HepG2 (cell line): ENCODE measurements around the gene ZNRF3. TPM values are rescaled to one million over a fixed set of nuclear protein-coding genes. Genes with fewer than 3 reads are reported as not detected.
A peak's percentile ranks its signal among the peaks of the same experiment; 100 is the strongest.

Experiments
- ARID5B ChIP-seq: IDR thresholded peaks from 2 replicates; pipeline ENCODE4 v1.4.0; 2020; ENCODE audit warnings: mild to moderate bottlenecking, missing genetic modification reagents
- BCL6 ChIP-seq: IDR thresholded peaks from 2 replicates; pipeline ENCODE4 v1.6.1; 2016; ENCODE audit warnings: missing genetic modification reagents, missing compliant biosample characterization
- E2F1 ChIP-seq: sonication (generic); formaldehyde crosslinking; IDR thresholded peaks from 2 replicates; pipeline ENCODE4 v1.5.0; 2020; ENCODE audit warnings: missing genetic modification reagents
- MIER3 ChIP-seq: IDR thresholded peaks from 2 replicates; pipeline ENCODE4 v1.6.1; 2016; ENCODE audit warnings: missing compliant biosample characterization, borderline replicate concordance
- PRPF4 ChIP-seq: fragments of 200-400 bp; formaldehyde crosslinking; IDR thresholded peaks from 2 replicates; pipeline ENCODE4 v1.6.1; 2016; ENCODE audit warnings: low read length, low read depth; ENCODE audit not compliant: poor library complexity, severe bottlenecking
- SOX6 ChIP-seq, 2 experiments: fragments of 450-650 bp in 1 of 2; sonication (generic) in 1 of 2; formaldehyde crosslinking in 1 of 2; IDR thresholded peaks; 2 replicates each; pipeline versions ENCODE4 v1.4.0 to v1.6.1; 2017 to 2020; ENCODE audit warnings: antibody characterized with exemption in 1 of 2, mild to moderate bottlenecking in 1 of 2, missing genetic modification reagents in 1 of 2
- ZNF7 ChIP-seq: IDR thresholded peaks from 2 replicates; pipeline ENCODE4 v1.6.1; 2016; ENCODE audit warnings: missing biosample characterization, missing genetic modification reagents
- ZSCAN25 ChIP-seq: sonication (generic); formaldehyde crosslinking; IDR thresholded peaks from 2 replicates; pipeline ENCODE4 v1.8.0; 2022; ENCODE audit warnings: mild to moderate bottlenecking, missing genetic modification reagents
- polyA plus RNA-seq, 8 experiments: library from polyadenylated mRNA; depleted of rRNA in 3 of 8; stranded (reverse) in 7 of 8; unstranded in 1 of 8; fragments of >200 nt; fragmentation: Illumina TruSeq in 4 of 8; extraction: Trizol in 4 of 8; gene quantifications; 2 replicates each; pipeline versions ENCODE4 v1.2.1 to v1.2.3, GENCODE V29; 2011 to 2016; ENCODE audit warnings: low read depth in 4 of 8, missing spikeins in 1 of 8, mixed read lengths in 1 of 8; ENCODE audit not compliant: insufficient read depth in 1 of 8
- total RNA-seq, 5 experiments: library from RNA; depleted of rRNA; stranded (reverse); fragments of >200 nt; fragmentation: Illumina TruSeq; extraction: Trizol; gene quantifications; 2 replicates each; pipeline ENCODE4 v1.2.3, GENCODE V29; 2016; ENCODE audit warnings: low read depth in 1 of 5

The ZNRF3 gene
- total and polyA plus RNA-seq, 2 of the 13 experiments (the other 11 are each of a cell fraction or from before 2014, with no cell fraction given): 20.3 to 36.7 TPM

GRCh38 chr22:29040385-29041275, 157.3 kb downstream of the ZNRF3 start (continued):
- TF ChIP-seq MIER3 (CRISPR knock-in tag) (peak; percentile 42; the same call in 1 of the 2 replicates), SOX6 (IDR thresholded peaks at IDR 0.05) (no peak), SOX6 (CRISPR knock-in tag; IDR thresholded peaks at IDR 0.05) (0 out of 2 replicates have a peak, but pooled peaks have one; percentile 14), ARID5B (CRISPR knock-in tag) (0 out of 2 replicates have a peak, but pooled peaks have one; percentile 16), BCL6 (CRISPR knock-in tag) (0 out of 2 replicates have a peak, but pooled peaks have one; percentile 10), E2F1 (CRISPR knock-in tag) (no peak), PRPF4 (peak; percentile 55), ZNF7 (CRISPR knock-in tag) (no peak), ZSCAN25 (CRISPR knock-in tag) (no peak)
